LHCN-M2 (cell line): ENCODE results near the gene POU6F2. TPM values are rescaled to one million over a fixed set of nuclear protein-coding genes. Genes with fewer than 3 reads are reported as not detected.
A peak's percentile ranks its signal among the peaks of the same experiment; 100 is the strongest.

ENCODE experiments used
- DNase-seq: peaks from one replicate; pipeline ENCODE4 v3.0.0-alpha.2; 2012; ENCODE audit warnings: low read depth
- total RNA-seq: library from RNA; depleted of rRNA; stranded (reverse); fragments of >200 nt; gene quantifications from 2 replicates; pipeline ENCODE4 v1.2.3, GENCODE V29; 2014; rRNA removed

Gene POU6F2
- total RNA-seq, 1 experiment from 2014 or later, result not detected

DNA sequence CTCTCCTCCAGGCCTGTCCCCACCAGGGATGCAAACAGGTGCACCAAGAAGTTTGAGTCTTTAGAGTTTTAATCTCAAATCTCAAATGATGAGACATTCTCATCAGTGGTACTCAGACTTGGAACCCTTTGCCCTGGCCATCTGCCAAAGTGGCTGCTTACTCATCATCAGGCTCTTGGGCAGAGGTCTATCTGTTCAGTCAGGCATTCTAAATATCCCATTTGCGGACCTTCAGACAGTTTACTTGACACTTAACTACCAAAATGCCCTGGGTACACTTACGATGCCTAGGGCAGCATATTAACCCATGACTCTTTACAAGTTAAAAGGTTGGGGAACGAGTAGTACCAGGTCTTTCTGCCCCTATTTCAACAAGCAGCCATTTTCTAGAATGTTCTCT is 527.3 kb downstream of the POU6F2 start:
- peak; percentile 74 for DNase-seq

DNA sequence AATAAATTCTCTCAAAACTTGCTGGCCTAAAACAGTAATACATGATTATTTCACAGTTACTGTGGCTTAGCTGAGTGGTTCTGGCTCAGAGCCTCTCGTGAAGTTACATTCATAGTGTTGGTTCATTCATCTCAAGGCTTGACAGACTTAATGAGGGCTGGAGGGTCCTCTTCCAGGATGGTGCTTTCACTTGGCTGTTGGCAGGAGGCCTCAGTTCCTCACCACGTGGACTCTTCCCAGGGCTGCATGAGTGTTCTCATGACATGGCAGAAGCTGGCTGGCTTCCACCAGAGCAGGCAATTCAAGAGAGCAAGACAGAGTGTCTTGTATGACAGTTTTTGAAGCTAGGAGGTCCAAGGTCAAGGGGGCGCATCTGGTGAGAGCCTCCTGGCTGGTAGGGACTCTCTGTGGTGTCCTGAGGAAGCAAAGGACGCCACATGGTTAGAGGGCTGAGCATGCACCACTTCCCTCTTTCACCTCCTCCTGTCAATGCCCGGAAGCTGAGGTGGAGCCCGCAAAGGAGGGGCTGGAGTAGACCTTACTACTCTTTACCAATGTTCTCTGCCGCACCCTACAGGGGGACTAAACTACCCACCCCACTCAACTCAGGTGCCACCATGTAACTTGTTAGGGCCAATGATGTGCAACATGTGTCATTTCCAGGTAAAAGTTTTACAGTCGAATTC is 530.3 kb downstream of the POU6F2 start:
- no peak for DNase-seq

DNA sequence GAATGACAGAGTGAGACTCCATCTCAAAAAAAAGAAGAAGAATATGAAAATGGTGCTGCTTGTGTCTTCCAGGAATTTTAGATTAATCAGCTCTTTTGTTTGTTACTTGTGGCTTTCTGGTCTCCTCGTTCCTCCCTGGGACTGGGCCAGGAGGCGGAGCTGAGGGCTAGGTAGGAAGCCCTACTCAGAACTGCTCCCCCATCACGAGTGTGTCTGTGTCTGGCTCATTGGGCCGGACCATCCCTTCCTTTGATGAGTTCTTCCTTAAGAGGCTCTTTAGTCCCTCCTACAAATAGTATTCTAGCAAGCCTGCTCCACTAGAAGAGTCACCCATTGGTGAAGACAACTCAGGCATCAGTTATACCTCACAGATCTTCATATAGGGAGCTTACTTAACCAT is 531.7 kb downstream of the POU6F2 start:
- DNase-seq, result no peak

DNA sequence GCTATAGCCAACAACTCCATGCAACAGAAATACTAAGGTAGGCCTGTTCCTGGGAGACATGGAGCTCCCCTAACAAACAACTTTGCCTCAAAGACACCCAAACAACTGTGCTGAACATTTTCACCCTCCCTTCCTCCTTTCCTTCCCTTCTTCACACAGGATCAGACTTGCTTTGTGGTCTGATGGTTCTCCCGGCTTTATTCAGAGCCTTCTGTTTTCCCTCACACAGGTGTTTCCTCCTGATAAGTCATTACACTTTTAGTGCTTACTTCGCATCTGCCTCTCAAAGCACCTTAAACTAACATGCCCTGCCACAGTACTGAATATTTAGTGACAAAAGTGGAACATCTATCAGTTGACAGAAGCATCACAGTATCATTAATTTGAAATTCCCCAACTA is 532.2 kb downstream of the POU6F2 start:
- DNase-seq, result no peak

DNA sequence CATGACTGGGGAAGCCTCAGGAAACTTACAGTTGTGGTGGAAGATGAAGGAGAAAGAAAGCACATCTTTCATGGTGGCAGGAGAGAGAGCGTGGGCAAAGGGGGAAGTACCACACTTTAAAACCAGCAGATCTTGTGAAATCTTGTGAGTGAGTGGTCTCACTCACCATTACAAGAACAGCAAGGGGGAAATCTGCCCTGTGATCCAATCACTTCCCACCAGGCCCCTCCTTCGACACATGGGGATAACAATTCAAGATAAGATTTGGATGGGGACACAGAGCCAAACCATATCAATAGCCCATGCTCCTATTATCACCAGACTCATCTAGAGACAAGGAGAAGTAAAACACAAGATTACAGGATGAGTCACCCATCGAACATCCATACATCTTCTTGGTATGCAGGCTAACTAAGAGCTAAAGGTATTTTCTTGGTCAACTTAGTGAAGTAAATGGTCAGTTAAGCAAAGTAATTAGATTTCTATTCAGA is 533.2 kb downstream of the POU6F2 start:
- no peak for DNase-seq

DNA sequence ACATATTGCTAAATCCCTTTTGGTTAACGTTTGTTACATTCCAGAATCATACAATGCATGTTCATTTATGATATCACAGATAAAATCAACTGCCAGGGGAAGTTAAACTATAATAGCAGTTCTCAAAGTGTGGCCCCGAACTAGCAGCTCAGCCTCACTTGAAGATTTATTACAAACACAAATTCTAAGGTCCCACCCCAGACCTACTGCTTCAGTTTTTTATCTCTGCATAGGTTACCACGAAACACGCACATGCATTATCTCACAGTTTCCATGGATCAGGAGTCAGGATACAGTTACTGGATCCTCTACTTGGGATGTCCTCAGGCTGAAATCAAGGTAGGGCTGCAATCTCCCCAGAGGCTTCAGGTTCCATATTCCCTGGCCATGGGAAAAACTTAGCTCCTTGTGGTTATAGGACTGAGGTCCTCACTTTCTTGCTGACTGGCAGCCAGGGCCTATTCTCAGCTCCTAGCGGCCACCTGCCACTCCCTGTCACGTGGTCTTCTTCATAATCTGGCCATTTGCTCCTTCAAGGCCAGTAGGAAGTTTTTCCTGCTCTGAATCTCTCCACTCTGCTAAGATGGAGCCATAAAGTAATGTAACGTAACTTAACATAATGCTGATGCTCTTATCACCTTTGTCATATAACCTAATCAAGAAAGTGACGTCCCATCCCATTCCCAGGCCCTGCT is 538.0 kb downstream of the POU6F2 start:
- DNase-seq, result no peak

DNA sequence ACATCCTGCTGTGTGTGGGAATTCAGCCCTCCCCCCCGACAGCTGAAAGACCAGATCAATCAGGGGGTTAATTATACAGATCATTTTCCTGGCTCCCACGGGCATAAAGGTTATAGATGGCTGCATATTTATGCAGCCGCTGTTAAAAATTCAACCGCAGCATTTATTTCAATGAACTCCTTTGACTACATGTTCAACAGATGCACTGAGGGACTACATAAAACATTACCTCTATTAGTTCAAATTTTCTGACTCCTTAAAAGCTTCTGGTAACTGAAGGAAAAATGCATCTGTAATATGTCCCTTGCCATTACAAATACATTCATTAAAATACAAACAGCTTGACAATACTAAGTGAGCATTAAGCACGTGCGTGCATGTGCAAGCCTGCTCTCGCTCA is 538.8 kb downstream of the POU6F2 start:
- DNase-seq, result no peak

DNA sequence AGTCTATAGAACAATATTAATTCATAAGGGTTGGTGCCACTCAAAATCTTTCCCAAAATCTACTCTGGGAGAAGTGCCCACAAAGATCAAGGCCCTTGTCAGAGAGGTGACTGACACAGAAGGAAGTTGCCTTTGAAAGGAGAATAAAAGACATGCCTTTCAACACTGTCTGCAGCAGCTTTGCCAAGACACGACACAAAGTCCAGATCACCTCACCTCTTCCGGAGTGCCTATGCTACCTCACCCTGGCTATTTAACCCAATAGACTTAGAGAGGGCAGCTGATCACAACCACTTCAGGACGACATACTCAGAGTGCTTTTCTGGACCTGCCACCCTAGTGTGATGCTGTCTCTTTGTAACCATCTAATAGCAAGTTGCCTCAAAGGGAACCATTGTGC is 539.5 kb downstream of the POU6F2 start:
- DNase-seq, result no peak

Other genes starting within 250 kb of the POU6F2 start
- gene VPS41, start 68.7 kb upstream of the POU6F2 start, total RNA-seq, result 43.0 and 52.4 TPM in 2 replicates